ENCODE measurements around the gene RIN3.

Gene RIN3

DNA sequence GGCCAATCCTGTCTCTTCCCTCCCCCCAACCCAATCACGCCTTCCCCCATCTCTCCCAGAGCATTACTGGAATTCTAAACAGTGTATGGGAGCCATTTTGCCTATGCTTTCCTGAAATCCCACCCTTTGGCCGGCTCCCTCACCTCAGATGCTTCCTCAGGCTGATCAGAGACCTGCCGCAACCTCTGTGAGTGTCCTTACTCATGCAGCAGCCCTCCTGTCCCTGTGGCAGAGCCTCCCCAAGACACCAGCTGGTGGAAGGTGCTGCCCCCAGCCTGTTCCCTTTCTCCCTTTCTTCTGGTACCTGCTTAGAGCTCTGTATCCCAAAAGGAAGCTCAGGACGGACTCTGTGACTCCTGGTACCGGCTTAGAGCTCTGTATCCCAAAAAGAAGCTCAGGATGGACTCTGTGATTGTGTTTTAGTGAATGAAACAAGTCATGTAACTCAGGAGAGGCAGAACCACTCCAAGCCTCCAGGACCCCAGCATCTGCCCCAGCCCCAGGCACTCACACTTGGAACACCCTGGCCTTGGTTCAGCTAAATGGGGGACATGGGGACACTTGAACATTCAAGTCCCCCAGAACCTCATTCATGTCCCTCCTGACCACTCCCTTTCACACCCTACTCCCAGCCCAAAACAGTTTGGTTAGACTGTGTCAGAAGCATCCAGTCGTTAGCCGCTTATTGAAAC is 29.3 kb upstream of the RIN3 start:
- DNase-seq (ENCODE audit: low read depth in 2 of 2), result no peak

DNA sequence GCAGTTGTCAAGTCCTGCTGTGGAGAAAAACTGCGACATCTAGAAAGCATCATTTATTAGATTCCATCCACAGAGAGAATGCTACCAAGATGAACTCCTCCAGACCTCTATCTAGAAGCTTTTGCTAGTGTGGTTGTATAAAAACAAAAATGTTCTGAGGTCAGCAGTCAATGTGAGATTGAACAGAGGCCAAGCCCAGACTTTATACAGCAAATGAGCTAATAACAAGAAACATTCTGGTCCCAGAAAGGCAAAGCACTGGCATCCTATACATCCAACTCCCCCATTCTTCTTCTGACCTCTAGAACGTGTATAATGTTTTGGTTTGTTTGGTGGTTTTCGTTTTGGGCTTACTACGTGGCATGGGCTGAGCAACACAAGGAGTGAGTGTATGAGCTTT is 26.7 kb upstream of the RIN3 start:
- DNase-seq (ENCODE audit: low read depth in 2 of 2), result no peak

DNA sequence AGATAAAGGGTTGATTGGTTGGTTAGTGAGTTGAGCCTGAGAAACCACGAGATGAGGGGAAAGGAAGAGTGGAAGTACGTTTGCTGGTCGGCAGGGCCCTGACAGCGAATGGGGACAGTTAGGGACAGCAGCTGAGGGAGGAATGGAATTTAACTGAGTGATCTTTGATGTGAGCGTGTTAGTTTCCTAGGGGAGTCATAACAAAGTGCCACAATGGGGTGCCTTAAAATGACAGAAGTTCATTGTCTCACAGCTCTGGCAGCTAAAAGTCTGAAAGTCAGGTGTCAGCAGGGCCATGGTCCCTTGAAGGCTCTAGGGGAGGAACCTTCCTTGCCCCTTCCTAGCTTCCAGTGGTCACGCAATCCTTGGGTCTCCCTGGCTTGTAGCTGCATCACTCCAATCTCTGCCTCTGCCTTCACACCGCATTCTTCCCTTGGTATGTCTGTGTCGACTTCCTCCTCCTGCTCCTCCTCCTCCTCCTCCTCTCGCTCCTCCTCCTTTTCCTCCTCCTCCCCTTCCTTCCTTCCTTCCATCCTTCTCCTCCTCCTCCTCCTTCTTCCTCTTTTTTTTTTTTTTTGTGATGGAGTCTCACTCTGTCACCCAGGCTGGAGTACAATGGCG is 26.0 kb upstream of the RIN3 start:
- no peak for DNase-seq (ENCODE audit: low read depth in 2 of 2)

DNA sequence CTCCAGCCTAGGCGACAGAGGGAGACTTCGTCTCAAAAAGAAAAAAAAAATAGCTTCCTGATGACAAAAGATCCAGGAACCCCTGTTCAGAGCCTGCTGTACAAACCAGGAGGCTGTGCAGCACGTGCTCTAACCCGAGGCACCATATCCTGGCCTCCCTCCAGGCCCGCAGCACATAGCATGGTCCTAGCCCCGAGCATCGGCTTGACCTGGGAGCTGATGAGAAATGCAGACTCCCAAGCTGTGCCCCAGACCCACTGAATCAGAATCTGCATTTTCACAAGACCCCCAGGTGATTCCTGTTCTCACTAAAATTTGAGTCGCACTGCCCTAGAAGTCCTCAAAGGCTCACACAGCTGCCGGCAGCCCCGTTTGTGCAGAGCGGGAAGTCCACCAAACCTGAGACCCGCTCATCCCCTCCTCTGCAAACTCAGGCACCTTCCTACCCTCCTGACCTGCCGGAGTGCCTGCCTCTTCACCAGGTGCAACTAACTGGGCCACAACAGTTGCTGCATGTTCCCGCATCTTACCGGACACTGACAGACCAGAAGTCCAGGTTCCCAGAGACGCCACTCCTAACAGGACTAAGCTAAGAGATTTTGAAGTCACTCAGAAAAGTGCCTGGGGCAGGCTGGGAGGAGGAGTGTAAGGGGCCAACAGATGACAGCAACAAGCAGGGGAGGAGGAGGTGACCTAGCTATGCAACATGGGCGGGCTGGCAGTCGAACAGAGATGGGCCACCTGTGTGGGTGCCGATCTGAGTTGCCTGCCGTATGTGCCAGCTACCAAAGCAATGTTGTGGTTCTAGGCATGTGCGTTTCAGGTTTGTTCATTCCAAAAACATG is 24.0 kb upstream of the RIN3 start:
- DNase-seq (ENCODE audit: low read depth in 2 of 2), result no peak

DNA sequence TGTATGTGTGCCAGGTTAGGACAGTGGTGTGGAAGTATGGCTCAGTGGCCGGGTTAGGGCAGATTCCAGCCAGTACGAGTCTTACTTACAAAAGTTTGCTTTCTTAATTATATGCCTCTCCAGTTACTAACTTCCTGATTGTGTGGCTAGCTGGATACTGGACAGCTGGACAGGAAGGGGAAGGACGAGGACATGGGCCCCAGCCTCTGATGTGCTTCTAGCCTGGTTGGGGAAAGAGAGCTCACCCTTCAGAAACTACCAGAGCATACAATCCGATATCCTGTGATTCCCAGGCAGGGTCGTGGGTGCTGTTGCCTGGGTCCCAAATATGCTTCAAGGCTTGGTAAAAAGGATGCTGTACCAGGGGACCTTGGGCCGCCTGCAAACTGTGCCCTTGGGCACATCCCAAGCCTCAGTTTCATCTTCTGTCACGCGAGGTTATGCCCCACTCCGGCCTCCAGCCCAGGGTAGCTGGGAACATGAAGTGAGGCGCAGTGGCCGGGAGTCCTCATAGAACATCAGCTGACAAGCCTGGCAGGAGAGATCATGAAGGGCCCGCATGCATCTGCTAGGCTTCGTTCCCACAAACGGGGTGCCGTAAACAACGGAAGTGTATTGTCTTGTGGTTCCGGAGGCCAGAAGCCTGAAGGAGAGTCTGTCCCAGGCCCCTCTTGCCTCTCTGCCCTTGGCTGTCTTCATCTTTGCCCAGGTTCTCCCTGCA is 23.2 kb upstream of the RIN3 start:
- DNase-seq (ENCODE audit: low read depth in 2 of 2), result no peak

DNA sequence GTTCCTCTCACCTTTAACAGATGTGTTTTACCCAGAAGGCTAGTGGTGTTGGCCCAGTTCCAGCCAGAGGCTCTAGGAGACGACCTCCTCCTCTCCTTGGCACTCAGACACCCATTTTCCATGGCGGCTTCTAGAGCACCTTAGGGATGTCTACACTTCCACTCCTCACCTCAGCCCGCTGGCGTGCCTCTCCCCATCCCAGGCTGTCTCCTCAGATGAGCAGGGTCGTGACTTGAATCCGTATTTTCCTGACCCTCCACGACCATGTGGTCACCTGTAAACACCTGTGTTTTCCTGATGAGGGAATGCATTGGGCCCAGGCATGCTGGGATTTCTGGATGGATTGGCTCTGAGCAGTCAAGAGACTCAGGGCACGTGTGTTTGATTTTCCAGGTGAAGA is 21.8 kb upstream of the RIN3 start:
- DNase-seq (ENCODE audit: low read depth in 2 of 2), result no peak

DNA sequence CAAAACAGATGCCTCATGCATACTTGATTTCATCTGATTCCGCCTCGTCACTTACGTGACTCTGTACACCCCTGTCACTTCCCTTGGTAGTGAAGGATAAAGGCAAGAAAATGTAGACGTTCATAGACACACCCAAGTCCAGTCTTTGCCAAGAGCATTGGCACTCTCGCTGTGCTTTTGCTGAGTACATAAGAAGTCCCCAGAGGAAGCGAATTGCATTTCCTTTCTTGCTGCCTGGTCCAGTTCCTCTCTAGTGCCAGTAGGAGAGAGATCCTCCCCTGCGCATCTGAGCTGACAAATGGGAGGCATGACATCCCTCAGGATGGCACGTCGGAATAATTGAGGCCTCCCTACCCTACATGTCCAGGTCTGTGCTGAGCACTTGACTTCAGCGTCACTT is 21.3 kb upstream of the RIN3 start:
- DNase-seq (ENCODE audit: low read depth in 2 of 2), result no peak

DNA sequence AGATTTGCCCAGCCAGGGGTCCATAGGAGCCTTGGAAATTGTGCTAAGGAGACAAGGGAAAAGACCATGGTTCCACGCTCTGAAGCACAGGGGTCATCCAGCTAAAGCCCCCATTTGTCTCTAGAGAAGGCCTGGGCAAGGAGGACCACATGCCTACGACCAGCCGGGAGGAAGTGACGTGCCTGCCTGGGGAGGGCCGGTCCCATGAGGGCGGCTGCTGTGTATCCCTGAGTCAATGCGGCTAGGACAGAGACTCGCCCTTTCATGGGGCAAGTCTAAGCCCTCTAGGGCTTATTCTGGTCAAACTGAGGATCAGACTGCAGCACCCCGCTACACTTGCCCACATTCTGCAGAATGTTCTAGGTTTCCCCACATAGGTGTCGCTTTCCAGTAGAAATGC is 20.6 kb upstream of the RIN3 start:
- no peak for DNase-seq (ENCODE audit: low read depth in 2 of 2)

DNA sequence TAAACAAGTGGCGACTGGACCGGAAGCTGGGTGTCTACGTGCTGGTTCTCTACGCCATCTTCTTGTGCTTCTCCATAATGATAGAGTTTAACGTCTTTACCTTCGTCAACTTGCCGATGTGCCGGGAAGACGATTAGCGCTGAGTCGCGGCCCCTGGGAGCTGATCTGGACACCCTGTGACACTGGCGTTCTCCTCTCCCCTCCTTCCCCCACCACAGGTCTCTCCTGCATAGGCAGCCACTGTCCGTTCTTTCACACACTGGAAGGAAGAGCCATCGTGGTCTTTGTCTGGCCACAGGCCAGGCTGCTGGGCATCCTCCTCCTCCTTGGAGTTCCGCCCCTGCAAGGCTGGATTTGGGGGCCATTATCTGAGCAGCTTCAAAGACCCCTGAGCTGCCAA is 20.1 kb upstream of the RIN3 start:
- no peak for DNase-seq (ENCODE audit: low read depth in 2 of 2)

DNA sequence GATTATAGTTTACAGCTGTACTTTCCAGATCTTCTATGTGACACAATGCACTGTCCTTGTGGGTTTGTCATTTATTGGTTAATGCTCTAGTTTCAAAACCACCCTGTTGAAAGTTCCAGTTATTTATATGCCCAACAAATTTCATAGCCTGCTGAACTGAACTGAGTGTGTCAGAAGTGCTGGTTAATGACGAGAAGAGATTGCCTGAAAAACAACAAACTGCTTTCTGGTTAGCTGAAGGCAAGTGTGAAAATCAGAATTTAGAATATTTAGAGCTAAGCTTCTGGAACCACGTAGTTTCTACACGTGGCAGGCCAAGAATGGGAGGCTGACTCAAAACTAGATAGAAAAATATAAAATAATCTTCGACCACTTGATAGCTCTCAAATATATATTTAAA is 19.1 kb upstream of the RIN3 start:
- DNase-seq (ENCODE audit: low read depth in 2 of 2), result no peak

DNA sequence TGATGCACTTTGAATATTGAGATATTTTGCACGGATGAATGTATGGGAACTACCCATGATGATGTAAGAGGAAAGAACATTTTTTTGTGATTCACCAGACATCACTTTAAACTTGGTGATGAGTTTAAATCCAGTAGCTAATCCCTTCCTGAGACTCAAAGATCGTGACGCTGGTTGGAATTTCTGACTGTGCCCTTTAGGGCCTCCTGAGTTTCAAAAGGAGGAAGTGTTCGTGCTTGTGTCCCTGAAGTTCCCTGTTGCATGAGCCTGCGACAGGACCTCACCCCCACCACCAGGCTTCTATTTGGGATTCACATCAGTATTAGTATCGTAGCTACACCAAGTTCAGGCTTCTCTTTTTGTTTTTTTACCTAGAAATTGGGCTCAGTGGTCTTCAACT is 18.6 kb upstream of the RIN3 start:
- DNase-seq (ENCODE audit: low read depth in 2 of 2), result no peak

DNA sequence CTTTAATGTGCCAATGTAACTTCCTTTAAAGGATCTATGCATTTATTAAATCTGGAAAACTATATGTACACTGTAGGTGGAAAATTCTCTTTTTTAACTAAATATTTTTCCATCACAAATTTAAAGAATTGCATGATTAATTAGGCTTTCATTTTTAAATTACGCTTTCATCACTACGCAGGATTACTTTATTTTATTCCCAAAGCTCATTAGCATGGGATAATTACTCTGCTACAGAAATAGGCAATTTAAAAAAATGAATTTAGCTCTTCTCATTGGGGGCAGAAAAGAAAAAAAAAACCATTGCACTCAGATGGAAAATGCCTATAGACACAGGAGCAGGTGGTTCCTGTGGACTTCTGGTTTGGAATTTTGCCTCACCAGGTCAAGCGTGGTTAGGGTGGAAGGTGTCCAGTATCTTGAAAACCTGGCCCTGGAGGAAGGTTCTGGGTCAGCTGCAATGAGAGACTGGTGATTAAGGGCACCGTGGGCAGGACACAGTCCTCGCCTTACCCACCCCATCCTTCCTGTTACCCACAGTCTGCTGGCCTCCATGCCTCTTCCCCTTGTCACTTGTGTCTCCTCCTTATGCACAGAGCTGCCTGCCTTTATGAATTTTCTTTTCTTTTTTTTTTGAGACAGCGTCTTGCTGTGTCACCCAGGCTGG is 17.3 kb upstream of the RIN3 start:
- no peak for DNase-seq (ENCODE audit: low read depth in 2 of 2)

DNA sequence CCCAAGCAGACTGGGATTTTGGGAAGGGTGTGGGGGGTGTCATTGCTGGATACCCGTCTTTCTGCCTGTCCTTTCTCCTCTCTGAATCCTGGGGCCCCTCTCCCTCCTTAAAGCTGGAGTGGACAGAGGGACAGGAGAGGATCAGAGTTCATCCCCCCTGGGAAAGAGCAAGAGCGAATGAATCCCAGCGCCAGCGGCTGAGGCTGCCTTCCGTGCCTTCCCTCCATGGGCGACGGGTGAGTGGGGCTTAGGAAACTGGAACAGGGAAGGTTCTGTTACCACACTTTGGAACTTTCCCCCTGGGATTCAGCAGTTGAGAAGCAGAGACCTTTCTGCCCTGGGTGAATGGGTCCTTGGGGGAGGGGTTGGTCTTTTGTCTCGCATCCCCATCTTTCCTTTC is 16.2 kb upstream of the RIN3 start:
- DNase-seq (ENCODE audit: low read depth in 2 of 2), result no peak

DNA sequence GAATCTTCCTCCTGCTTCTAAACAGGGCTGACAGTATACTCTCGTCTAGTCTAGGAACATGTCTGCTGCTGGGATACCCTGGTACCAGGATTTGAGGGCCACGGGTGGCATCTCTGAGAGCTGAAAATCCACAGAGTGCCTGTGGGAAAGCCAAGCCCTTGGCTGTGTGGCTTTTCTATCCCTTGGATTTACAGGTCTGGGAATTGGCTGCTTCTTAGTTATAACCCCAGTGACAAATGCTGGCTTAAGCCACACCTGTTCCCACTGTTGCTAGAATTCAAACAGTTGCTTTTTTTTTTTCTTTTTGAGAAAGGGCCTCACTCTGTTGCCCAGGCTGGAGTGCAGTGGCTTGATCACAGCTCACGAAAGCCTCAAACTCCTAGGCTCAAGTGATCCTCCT is 14.3 kb upstream of the RIN3 start:
- no peak for DNase-seq (ENCODE audit: low read depth in 2 of 2)

DNA sequence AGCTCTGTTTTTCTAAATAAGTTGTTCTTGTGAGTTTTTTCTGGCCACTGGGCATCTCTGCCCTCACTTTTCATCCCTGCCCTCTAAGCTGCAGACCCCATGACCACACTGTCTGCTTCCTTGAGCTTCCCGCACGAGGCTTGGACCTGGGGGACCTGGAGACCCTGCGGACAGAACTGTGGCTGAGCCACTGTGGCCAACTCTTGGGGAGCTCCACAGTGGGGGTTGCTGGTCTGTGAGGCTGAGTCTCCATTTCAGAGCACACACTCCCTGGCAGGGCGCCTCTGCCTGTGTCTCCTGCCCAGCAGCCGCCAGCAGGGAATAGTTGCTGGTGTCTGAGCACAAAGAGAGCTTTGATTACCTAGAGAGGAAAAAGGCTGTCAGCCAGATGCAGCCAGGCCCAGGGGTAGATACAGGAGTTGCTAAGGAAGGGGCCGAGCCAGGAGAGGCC is 13.1 kb upstream of the RIN3 start:
- DNase-seq (ENCODE audit: low read depth in 2 of 2), result no peak

DNA sequence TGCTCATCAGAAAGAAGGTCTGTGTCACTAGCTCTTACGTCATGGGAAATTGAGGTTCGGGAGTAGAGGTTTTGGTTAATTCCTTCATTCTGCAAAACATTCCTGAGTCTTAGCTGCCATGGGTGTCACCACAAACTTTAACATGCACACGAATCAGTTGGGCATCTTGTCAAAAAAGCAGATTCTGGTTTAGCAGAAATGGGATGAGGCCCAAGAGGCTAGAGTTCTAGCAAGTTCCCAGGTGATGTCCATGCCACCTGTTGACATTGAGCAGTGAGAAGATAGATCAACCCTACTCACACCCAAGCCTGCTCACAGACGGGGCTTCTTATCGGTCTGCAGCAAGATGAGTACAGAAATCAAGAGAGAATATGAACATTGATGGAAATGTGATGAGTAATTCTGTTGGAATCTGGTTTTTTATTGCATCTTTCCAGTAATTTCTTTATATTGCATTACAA is 11.7 kb upstream of the RIN3 start:
- DNase-seq (ENCODE audit: low read depth in 2 of 2), result no peak

DNA sequence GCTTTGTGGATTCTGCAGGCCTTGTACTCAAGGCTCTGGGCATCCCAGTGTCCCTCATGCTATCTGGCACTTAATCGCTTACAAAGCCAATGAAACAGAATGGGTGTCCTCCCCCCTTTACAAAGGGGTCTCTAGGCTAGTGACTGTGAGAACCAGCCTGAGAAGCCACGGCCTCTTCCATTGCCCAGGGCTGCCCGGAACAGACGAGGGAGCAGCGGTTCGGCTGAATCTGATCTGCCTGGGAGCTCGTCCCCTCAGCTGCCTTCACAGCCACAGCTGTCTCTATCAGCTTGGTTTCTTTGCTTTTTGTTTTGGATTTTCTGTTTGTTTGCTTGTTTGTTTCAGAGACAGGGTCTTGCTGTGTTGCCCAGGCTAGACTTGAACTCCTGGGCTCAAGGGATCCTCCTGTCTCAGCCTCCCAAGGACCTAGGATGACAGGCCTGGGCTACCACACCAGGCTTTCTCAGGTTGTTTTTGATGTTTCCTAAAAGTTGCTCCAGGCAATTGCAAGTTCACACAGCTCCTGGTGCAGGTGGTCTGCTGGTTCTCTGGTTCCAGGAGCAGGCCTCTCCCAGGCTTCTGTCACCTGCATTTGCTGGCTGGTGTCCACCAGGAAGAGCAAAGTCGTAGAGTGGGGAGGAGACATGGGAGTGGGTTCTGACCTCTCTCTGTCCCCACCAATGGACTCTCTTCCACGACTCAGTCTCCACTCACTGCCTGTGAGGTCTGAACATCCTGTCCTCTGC is 10.9 kb upstream of the RIN3 start:
- no peak for DNase-seq (ENCODE audit: low read depth in 2 of 2)

DNA sequence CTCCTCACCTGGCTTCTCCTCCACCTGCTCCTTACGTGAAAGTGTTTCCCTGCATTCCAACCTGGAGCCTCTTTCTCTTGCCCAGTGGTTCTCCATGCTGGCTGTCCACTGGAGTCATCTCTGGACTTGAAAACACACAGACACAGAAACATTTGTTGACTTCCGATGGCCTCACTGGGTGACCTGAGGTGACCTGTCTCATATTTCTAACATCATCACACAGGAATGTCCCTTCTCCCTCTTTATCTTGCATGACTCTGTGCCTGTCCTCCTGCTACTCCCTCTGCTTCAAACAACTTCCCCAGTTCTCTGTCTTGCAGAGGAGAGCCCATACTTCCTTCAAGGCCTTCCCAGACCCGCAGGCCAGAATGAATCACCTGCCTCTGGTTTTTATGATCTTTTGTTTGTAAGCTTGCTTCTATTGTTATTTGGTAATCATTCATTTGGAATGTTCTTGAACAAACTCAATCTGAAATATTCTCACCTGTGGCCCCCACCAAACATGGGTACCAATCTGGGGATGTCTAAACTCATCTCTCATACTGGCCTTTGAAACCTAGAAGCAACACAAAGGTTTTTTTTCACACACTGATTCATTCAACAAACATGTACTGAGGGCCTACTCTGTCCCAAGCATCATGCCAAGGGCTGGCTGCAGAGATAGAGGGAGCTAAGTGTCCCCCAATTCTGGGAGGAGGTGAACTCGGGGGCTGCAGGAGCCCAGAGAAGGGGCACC is 9.7 kb upstream of the RIN3 start:
- DNase-seq (ENCODE audit: low read depth in 2 of 2), result no peak

DNA sequence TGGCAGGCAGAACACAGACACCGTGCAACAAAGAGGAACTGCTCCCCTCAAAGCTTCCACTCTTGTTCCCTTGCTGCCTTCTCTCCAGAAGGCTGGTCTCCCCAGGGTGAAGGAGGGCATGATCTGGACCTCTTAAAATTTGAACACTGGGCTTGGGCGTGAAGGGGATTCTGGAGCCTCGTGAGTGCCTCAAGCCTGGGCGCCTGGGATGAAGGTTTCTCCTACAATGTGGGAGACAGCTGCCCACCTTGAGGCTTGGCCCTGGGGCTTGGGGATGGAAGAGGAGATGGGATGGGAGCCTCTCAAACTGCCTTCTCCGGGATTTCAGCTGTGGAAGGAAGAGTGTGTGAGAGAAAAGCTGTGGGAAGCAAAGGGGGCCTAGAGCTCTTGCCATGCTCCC is 7.8 kb upstream of the RIN3 start:
- DNase-seq (ENCODE audit: low read depth in 2 of 2), result no peak

DNA sequence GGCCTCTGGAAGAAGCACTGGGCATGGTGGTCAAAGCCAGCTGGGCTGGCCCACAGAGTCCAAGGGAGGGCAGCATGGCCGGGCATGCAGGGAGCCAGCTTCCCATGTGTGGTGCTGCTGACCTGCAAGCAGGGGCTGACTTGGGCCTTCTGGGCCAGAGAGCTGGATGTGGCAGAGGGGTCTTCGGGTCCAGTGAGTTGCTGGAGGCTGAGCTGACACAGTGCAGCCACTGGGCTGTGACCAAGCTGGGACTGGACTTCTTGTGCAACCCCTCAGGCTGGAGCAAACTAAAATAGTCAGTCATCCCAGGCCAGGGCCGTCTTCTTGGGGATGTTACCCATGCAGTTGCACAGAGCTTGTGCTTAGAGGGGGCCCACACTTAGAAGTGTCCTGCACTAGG is 7.3 kb upstream of the RIN3 start:
- DNase-seq (ENCODE audit: low read depth in 2 of 2), result no peak

All from stimulated activated CD8-positive, alpha-beta memory T cell treated with anti-CD3 and anti-CD28 coated beads, Interleukin-15, amount 100 ng/mL, for 48 hours (primary cell).